Astrocyte (in vitro differentiated cells and primary cell): ENCODE data around the gene PLCG1. TPM values are rescaled to one million over a fixed set of nuclear protein-coding genes. Genes with fewer than 3 reads are reported as not detected.

Source experiments
- DNase-seq: peaks from one replicate; pipeline ENCODE4 v3.0.0-alpha.2; 2010; ENCODE audit warnings: low read depth
- FAIRE-seq: peaks from 2 replicates; lab custom pipeline; 2011; peaks lifted over from hg19 to GRCh38; lab: Jason Lieb, UNC
- H2AFZ ChIP-seq: 2 replicates; pipeline ENCODE4 v1.6.0; 2012; ENCODE audit warnings: low read depth, low read length, inconsistent platforms
- H3K27ac ChIP-seq: 2 replicates; pipeline ENCODE4 v1.5.1; 2011; ENCODE audit warnings: low read depth, low read length, inconsistent platforms
- H3K27me3 ChIP-seq: 2 replicates; pipeline ENCODE4 v1.6.0; 2011; ENCODE audit warnings: low read length, inconsistent platforms; ENCODE audit not compliant: insufficient read depth
- H3K36me3 ChIP-seq: 2 replicates; pipeline ENCODE4 v1.5.1; 2011; ENCODE audit warnings: low read length, inconsistent platforms; ENCODE audit not compliant: insufficient read depth
- H3K4me1 ChIP-seq: 2 replicates; pipeline ENCODE4 v1.5.1; 2011; ENCODE audit warnings: low read length, inconsistent platforms; ENCODE audit not compliant: insufficient read depth
- H3K4me2 ChIP-seq: 2 replicates; pipeline ENCODE4 v1.6.0; 2012; ENCODE audit warnings: low read length, inconsistent platforms
- H3K4me3 ChIP-seq: 2 replicates; pipeline ENCODE4 v1.5.1; 2011; ENCODE audit warnings: low read depth, mild to moderate bottlenecking, low read length, inconsistent platforms; ENCODE audit not compliant: insufficient read depth
- H3K79me2 ChIP-seq: 2 replicates; pipeline ENCODE4 v1.6.0; 2012; ENCODE audit warnings: mild to moderate bottlenecking, low read length, inconsistent platforms; ENCODE audit not compliant: insufficient read depth
- H3K9ac ChIP-seq: 2 replicates; pipeline ENCODE4 v1.6.0; 2012; ENCODE audit warnings: mild to moderate bottlenecking, low read length, inconsistent platforms
- H3K9me3 ChIP-seq: 2 replicates; pipeline ENCODE4 v1.5.1; 2012; ENCODE audit warnings: low read depth, mild to moderate bottlenecking, low read length, inconsistent platforms; ENCODE audit not compliant: insufficient read depth
- H4K20me1 ChIP-seq: 2 replicates; pipeline ENCODE4 v1.6.0; 2012; ENCODE audit warnings: low read length, inconsistent platforms; ENCODE audit not compliant: insufficient read depth
- H3K27ac Mint-ChIP-seq: one replicate; pipeline ENCODE4 v1.8.0; 2021; ENCODE audit warnings: mild to moderate bottlenecking, mixed read lengths; ENCODE audit not compliant: unreplicated experiment
- H3K27me3 Mint-ChIP-seq: one replicate; pipeline ENCODE4 v1.8.0; 2021; ENCODE audit warnings: low read depth, mixed read lengths; ENCODE audit not compliant: unreplicated experiment
- H3K36me3 Mint-ChIP-seq: one replicate; pipeline ENCODE4 v1.8.0; 2021; ENCODE audit warnings: low read depth, mixed read lengths; ENCODE audit not compliant: unreplicated experiment
- H3K4me1 Mint-ChIP-seq: one replicate; pipeline ENCODE4 v1.8.0; 2021; ENCODE audit warnings: low read depth, mixed read lengths; ENCODE audit not compliant: unreplicated experiment
- H3K4me3 Mint-ChIP-seq: one replicate; pipeline ENCODE4 v1.8.0; 2021; ENCODE audit warnings: mild to moderate bottlenecking, moderate library complexity, mixed read lengths; ENCODE audit not compliant: unreplicated experiment
- H3K9me3 Mint-ChIP-seq: one replicate; pipeline ENCODE4 v1.8.0; 2021; ENCODE audit warnings: mild to moderate bottlenecking, mixed read lengths; ENCODE audit not compliant: unreplicated experiment
- CTCF ChIP-seq: IDR thresholded peaks from 2 replicates; pipeline ENCODE4 v1.5.1; 2011; ENCODE audit warnings: low read depth, mild to moderate bottlenecking, inconsistent platforms, low read length, moderate library complexity; ENCODE audit not compliant: insufficient read depth
- EZH2 ChIP-seq: IDR thresholded peaks from 2 replicates; pipeline ENCODE4 v1.6.1; 2012; ENCODE audit warnings: mild to moderate bottlenecking, low read length, inconsistent platforms; ENCODE audit not compliant: insufficient read depth
- total RNA-seq: library from RNA; stranded (reverse); gene quantifications from 2 replicates; pipeline ENCODE4 v1.2.1, GENCODE V29; 2021

PLCG1 gene
- total RNA-seq, 1 donor from 2014 or later = 129 TPM

GRCh38 chr20:41196653-41197225, 59.4 kb downstream of the PLCG1 start:
- Histone ChIP-seq H3K4me1 (no peaks in the 10 kb centered on the region), H3K9ac (no peak overlapping the region), H3K27ac (no peak overlapping the region), H3K79me2 (no peaks in the 10 kb centered on the region), H3K36me3 (peaks cover 3% of the 10 kb centered on the region), H3K4me3 (no peak overlapping the region), H3K4me2 (no peak overlapping the region), H3K9me3 (peaks cover 5% of the 10 kb centered on the region), H3K27me3 (no peaks in the 10 kb centered on the region), H2AFZ (no peak overlapping the region), H4K20me1 (peaks cover 15% of the 10 kb centered on the region)
- no peak for FAIRE-seq
- Mint-ChIP-seq H3K4me3 (no peak overlapping the region), H3K4me1 (no peaks in the 10 kb centered on the region), H3K36me3 (peaks cover 14% of the 10 kb centered on the region), H3K27me3 (no peaks in the 10 kb centered on the region), H3K9me3 (peaks cover 3% of the 10 kb centered on the region), H3K27ac (no peak overlapping the region)
- TF ChIP-seq EZH2 (no peak), CTCF (no peak)
- DNase-seq = no peak

GRCh38 chr20:41198443-41198842, 61.1 kb downstream of the PLCG1 start:
- Histone ChIP-seq H3K4me1 (no peaks in the 10 kb centered on the region), H3K36me3 (peaks cover 4% of the 10 kb centered on the region), H3K27ac (no peak overlapping the region), H3K4me2 (no peak overlapping the region), H3K9ac (no peak overlapping the region), H3K27me3 (no peaks in the 10 kb centered on the region), H3K9me3 (no peaks in the 10 kb centered on the region), H4K20me1 (peaks cover 32% of the 10 kb centered on the region), H2AFZ (no peak overlapping the region), H3K79me2 (no peaks in the 10 kb centered on the region), H3K4me3 (no peak overlapping the region)
- Mint-ChIP-seq H3K4me1 (no peaks in the 10 kb centered on the region), H3K27me3 (no peaks in the 10 kb centered on the region), H3K4me3 (no peak overlapping the region), H3K27ac (no peak overlapping the region), H3K36me3 (peaks cover 16% of the 10 kb centered on the region), H3K9me3 (peaks cover 3% of the 10 kb centered on the region)
- no peak for FAIRE-seq
- TF ChIP-seq CTCF = no peak
- no peak for TF ChIP-seq EZH2
- no peak for DNase-seq

- Histone ChIP-seq H2AFZ (no peak overlapping the region), H3K27ac (no peak overlapping the region), H3K4me3 (no peak overlapping the region), H3K79me2 (no peaks in the 10 kb centered on the region), H3K9ac (no peak overlapping the region), H4K20me1 (peaks cover 39% of the 10 kb centered on the region), H3K4me2 (no peak overlapping the region), H3K27me3 (no peaks in the 10 kb centered on the region), H3K4me1 (no peaks in the 10 kb centered on the region), H3K9me3 (no peaks in the 10 kb centered on the region), H3K36me3 (peaks cover 14% of the 10 kb centered on the region)
- TF ChIP-seq EZH2 (no peak), CTCF (no peak)
- DNase-seq (no peak), FAIRE-seq (no peak)
- no peaks in the 10 kb centered on the region for H3K4me1 Mint-ChIP-seq
- peaks cover 3% of the 10 kb centered on the region for H3K9me3 Mint-ChIP-seq
- H3K36me3 Mint-ChIP-seq = peaks cover 29% of the 10 kb centered on the region
- H3K4me3 Mint-ChIP-seq = no peak overlapping the region
- no peaks in the 10 kb centered on the region for H3K27me3 Mint-ChIP-seq
- no peak overlapping the region for H3K27ac Mint-ChIP-seq
Measured at GRCh38 chr20:41200446-41201202, 63.3 kb downstream of the PLCG1 start.
